Measurements from ENCODE around the gene MYADML2.

DNA sequence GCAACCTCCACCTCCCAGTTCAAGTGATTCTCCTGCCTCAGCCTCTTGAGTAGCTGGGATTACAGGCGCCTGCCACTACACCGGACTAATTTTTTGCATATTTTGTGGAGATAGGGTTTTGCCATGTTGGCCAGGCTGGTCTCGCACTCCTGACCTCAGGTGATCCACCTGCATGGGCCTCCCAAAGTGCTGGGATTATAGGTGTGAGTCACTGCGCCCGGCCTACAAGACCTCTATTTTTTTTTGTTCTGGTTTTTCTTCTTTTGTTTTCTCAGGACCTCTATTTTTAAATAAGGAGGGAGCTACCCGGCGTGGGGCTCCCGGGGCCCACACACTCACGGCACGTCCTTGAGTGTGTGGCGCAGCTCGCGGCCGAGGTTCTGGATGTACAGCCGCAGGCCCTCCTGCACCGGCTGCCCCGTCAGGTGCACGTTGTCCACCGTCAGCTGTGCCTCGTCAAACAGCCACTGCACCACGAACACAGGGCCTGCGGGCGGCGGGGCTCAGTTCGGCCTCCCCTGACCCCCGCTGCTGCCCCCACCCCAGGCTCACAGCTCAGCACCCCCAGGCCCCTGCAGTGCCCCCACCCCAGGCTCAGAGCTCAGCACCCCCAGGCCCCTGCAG is 8.1 kb upstream of the MYADML2 start:
- TF ChIP-seq, protein P1, sequence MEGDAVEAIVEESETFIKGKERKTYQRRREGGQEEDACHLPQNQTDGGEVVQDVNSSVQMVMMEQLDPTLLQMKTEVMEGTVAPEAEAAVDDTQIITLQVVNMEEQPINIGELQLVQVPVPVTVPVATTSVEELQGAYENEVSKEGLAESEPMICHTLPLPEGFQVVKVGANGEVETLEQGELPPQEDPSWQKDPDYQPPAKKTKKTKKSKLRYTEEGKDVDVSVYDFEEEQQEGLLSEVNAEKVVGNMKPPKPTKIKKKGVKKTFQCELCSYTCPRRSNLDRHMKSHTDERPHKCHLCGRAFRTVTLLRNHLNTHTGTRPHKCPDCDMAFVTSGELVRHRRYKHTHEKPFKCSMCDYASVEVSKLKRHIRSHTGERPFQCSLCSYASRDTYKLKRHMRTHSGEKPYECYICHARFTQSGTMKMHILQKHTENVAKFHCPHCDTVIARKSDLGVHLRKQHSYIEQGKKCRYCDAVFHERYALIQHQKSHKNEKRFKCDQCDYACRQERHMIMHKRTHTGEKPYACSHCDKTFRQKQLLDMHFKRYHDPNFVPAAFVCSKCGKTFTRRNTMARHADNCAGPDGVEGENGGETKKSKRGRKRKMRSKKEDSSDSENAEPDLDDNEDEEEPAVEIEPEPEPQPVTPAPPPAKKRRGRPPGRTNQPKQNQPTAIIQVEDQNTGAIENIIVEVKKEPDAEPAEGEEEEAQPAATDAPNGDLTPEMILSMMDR (IDR thresholded peaks at IDR 0.05; ENCODE audit: low read depth, low read length): no peak
- no peak for TF ChIP-seq EZH2phosphoT487 (IDR thresholded peaks at IDR 0.05; ENCODE audit: low read depth)
